ENCODE measurements around the gene MOB3B. TPM values are rescaled to one million over a fixed set of nuclear protein-coding genes. Genes with fewer than 3 reads are reported as not detected.

Gene MOB3B
- 10 to 100 TPM in 2 of 4 donors, 1 to 10 TPM in 2; 8.2 to 16.5 (median 10.5) TPM for total RNA-seq

DNA sequence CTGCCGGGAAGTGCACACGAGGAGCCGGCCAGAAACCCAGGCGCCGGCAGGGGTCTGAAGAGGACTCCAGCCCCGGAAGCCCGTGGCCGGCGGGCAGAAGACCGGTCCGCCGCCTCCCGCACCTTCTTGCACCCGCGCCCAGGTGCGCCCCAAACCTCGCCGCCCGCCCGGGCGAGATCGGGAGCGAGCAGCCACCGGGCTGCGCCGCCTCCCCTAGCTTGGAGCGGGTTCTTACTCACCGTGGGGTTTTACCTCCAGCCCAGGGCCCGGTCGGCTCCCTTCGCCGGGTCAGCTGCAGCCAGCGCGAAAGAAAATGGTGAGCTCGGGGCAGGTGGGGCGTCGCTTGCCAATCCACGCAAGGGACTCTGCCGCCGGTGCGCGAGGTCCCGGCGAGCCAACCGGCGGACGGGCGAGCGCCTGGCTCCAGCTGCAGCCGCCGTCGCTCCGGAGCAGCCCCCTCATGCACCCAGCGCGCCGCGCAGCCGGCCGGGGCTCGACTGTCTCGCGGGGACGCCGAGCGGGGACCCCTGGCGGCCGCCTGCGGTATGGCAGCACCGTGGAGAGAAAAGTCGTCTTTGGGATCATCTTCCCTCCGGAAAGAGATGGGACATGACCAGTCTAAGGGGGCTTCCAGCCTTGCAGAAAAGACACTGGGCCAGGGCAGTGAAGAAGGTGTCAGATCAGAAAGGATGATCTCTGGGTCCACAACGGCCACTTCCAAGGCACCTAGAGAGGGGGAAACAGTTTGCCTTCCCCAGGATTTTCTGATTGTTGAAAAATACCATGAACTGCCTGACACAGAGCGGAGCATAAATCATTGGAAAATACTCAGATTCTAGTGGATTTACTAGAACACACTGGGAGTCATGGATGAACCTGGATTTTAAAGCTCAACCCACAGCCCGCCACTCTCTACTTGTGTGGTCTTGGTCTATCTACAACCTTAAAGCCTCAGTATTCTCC, at the start of gene MOB3B:
Gene MOB3B (minus strand): TSS at position 499 of the 963 bp plus-strand sequence. CDS start 74,264 bp downstream, outside the sequence.
- peak within 1 kb of the TSS; percentile 62 for H3K4me3 ChIP-seq (ENCODE audit: low read depth, poor library complexity, severe bottlenecking)
- 5% methylated on average over 36 to 53 of the region's 74 CpGs for WGBS, 2 donors
- peak; percentile 81 to 97 for DNase-seq (ENCODE audit: low spot score in 2 of 2)
- intact Hi-C loops (cut with DNase I; ENCODE audit: low total_unique reads) = no loop called here
- TF ChIP-seq POLR2A (IDR thresholded peaks at IDR 0.05) = no peak
- TF ChIP-seq, protein P1, sequence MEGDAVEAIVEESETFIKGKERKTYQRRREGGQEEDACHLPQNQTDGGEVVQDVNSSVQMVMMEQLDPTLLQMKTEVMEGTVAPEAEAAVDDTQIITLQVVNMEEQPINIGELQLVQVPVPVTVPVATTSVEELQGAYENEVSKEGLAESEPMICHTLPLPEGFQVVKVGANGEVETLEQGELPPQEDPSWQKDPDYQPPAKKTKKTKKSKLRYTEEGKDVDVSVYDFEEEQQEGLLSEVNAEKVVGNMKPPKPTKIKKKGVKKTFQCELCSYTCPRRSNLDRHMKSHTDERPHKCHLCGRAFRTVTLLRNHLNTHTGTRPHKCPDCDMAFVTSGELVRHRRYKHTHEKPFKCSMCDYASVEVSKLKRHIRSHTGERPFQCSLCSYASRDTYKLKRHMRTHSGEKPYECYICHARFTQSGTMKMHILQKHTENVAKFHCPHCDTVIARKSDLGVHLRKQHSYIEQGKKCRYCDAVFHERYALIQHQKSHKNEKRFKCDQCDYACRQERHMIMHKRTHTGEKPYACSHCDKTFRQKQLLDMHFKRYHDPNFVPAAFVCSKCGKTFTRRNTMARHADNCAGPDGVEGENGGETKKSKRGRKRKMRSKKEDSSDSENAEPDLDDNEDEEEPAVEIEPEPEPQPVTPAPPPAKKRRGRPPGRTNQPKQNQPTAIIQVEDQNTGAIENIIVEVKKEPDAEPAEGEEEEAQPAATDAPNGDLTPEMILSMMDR (IDR thresholded peaks at IDR 0.05) = peak in 2 of 3 donors; percentile 6 to 37

DNA sequence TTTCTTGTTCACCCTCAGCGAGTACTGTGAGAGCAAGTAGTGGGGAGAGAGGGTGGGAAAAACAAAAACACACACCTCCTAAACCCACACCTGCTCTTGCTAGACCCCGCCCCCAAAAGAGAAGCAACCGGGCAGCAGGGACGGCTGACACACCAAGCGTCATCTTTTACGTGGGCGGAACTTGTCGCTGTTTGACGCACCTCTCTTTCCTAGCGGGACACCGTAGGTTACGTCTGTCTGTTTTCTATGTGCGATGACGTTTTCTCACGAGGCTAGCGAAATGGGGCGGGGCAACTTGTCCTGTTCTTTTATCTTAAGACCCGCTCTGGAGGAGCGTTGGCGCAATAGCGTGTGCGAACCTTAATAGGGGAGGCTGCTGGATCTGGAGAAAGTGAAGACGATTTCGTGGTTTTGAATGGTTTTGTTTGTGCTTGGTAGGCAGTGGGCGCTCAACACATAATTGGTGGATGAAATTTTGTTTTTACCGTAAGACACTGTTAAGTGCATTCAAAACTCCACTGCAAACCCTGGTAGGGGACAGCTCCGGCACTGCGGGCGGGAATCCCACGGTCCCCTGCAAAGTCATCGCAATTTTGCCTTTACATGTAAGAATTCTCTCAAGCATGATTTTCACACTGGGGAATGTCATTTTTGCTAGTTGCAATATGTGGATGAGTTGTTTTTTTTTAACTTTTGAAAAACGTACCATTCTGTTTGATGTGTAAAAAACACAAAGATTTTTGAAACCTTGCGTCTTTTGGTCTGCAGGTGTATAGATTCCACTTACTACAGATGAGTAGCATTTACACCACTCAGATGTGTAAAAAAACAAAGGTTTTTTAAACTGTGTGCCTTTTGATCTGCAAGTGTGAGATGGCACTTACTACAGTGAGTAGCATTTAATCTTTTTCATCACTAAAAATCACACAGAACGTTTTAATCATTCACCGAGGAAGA, 44.3 kb upstream of the MOB3B start:
- 1 to 2% methylated on average over 35 of the region's 35 CpGs for WGBS, 2 donors
- TF ChIP-seq, protein P1 (IDR thresholded peaks at IDR 0.05) = no peak
- TF ChIP-seq POLR2A (IDR thresholded peaks at IDR 0.05) = peak in 1 of 2 donors; percentile 21
- peak overlapping the region; percentile 24 for H3K4me3 ChIP-seq (ENCODE audit: low read depth, poor library complexity, severe bottlenecking)
- DNase-seq (ENCODE audit: low spot score in 2 of 2) = peak; percentile 99 to 100
- intact Hi-C loops (cut with DNase I; ENCODE audit: low total_unique reads) = loop anchor here (10.0 kb wide), 1 partner anchor 629 kb away; the partner anchor contains the start of gene PLAA

- peak in 1 of 2 donors; percentile 96 for DNase-seq (ENCODE audit: low spot score in 2 of 2)
- intact Hi-C loops (cut with DNase I; ENCODE audit: low total_unique reads) = loop anchor here (10.0 kb wide), 1 partner anchor 628 kb away; the partner anchor contains the start of gene PLAA
- peak within 1 kb of the TSS; percentile 86 for H3K4me3 ChIP-seq (ENCODE audit: low read depth, poor library complexity, severe bottlenecking)
- peak in 1 of 2 donors; percentile 39 for TF ChIP-seq POLR2A (IDR thresholded peaks at IDR 0.05)
- TF ChIP-seq, protein P1 (IDR thresholded peaks at IDR 0.05) = no peak
- 0 to 3% methylated on average over 12 to 56 of the region's 72 CpGs for WGBS, 2 donors
These were observed 43.5 kb upstream of the MOB3B start, which contains the start of gene C9orf72 for GRCh38 chr9:27572918-27573633. TSS of gene C9orf72 (minus strand) at chr9:27573481. CDS start at chr9:27567120, 6,361 bp downstream.

- intact Hi-C loops (cut with DNase I; ENCODE audit: low total_unique reads) = loop anchor here (10.0 kb wide), 1 partner anchor 628 kb away; the partner anchor contains the start of gene PLAA
- peak in 1 of 2 donors; percentile 73 for DNase-seq (ENCODE audit: low spot score in 2 of 2)
- 0 to 1% methylated on average over 6 of the region's 6 CpGs for WGBS, 2 donors
These were observed 42.9 kb upstream of the MOB3B start for GRCh38 chr9:27572566-27572917.

More at GRCh38 chr9:27572566-27572917, 42.9 kb upstream of the MOB3B start:
- TF ChIP-seq, protein P1 (IDR thresholded peaks at IDR 0.05) = no peak
- TF ChIP-seq POLR2A (IDR thresholded peaks at IDR 0.05) = no peak
- H3K4me3 ChIP-seq (ENCODE audit: low read depth, poor library complexity, severe bottlenecking) = peak overlapping the region; percentile 86
